A549 (cell line): Measurements from ENCODE around the gene A4GALT. TPM values are rescaled to one million over a fixed set of nuclear protein-coding genes. Genes with fewer than 3 reads are reported as not detected.

Experiments
- ATAC-seq, 2 experiments: fragments of 200-7000 bp in 1 of 2; fragments of >200 bp in 1 of 2; cut with Nextera tagmentation in 1 of 2; cut with Tn5 transposase in 1 of 2; 3 replicates each; pipeline versions ENCODE4 v1.8.0 to v1.9.1; 2018 to 2020; ENCODE audit warnings: mild to moderate bottlenecking in 1 of 2, moderate library complexity in 1 of 2
- CTCF ChIA-PET: fragments of 300-600 bp; sonication (Branson Sonifier 250); formaldehyde crosslinking; extraction: SDS; loops from one replicate; lab custom pipeline; 2021; ENCODE audit warnings: antibody characterized with exemption, inconsistent platforms; lab: Yijun Ruan, JAX
- POLR2A ChIA-PET: fragments of 350-600 bp; formaldehyde crosslinking; extraction: SDS; loops from one replicate; lab custom pipeline; 2021; ENCODE audit warnings: antibody characterized with exemption, inconsistent platforms; lab: Yijun Ruan, JAX
- DNase-seq, 2 experiments: peaks; one replicate each; pipeline versions ENCODE4 v3.0.0 to v3.0.0-alpha.2; 2011 to 2016; ENCODE audit warnings: low read depth in 1 of 2, low spot score in 1 of 2
- FAIRE-seq: peaks from 2 replicates; lab custom pipeline; 2011; peaks lifted over from hg19 to GRCh38; lab: Jason Lieb, UNC
- H3K27ac ChIP-seq, 2 experiments: fragments of >200 bp; sonication (Bioruptor Twin); formaldehyde crosslinking; 3 replicates each; pipeline ENCODE4 v1.5.1; 2016 to 2017
- H3K4me1 ChIP-seq: fragments of >200 bp; sonication (Bioruptor Twin); formaldehyde crosslinking; 3 replicates; pipeline ENCODE4 v1.6.1; 2016
- H3K4me2 ChIP-seq: fragments of >200 bp; sonication (Bioruptor Twin); formaldehyde crosslinking; 3 replicates; pipeline ENCODE4 v1.6.1; 2016
- H3K4me3 ChIP-seq: fragments of >200 bp; sonication (Bioruptor Twin); formaldehyde crosslinking; 3 replicates; pipeline ENCODE4 v1.5.1; 2016
- H3K9me3 ChIP-seq: fragments of >200 bp; sonication (Bioruptor Twin); formaldehyde crosslinking; 3 replicates; pipeline ENCODE4 v1.6.1; 2016
- BHLHE40 ChIP-seq: IDR thresholded peaks from 2 replicates; pipeline ENCODE4 v1.6.1; 2012; ENCODE audit warnings: low read depth, low read length, inconsistent platforms
- CBX2 ChIP-seq: fragments of 200-600 bp; sonication (generic); IDR thresholded peaks from 2 replicates; pipeline ENCODE4 v1.6.1; 2016; ENCODE audit warnings: low read depth, mild to moderate bottlenecking, borderline replicate concordance
- CHD4 ChIP-seq: fragments of 200-600 bp; sonication (generic); IDR thresholded peaks from 2 replicates; pipeline ENCODE4 v1.6.1; 2016; ENCODE audit warnings: antibody characterized with exemption, mild to moderate bottlenecking, borderline replicate concordance
- EHF ChIP-seq: fragments of 250-450 bp; sonication (Bioruptor Pico); IDR thresholded peaks from 2 replicates; pipeline ENCODE4 v1.5.0; 2020; ENCODE audit warnings: mild to moderate bottlenecking
- EP300 ChIP-seq, 2 experiments: fragments of >200 bp; sonication (Bioruptor Twin); formaldehyde crosslinking; IDR thresholded peaks; 2 replicates in 1 of 2; 3 replicates in 1 of 2; pipeline ENCODE4 v1.6.1; 2016 to 2017
- ESRRA ChIP-seq: fragments of 150-350 bp; IDR thresholded peaks from 2 replicates; pipeline ENCODE4 v1.6.1; 2014; ENCODE audit warnings: mild to moderate bottlenecking, low read length, borderline replicate concordance
- FOSB ChIP-seq: fragments of 250-450 bp; sonication (Bioruptor Pico); IDR thresholded peaks from 2 replicates; pipeline ENCODE4 v1.5.0; 2020; ENCODE audit warnings: mild to moderate bottlenecking, moderate library complexity
- FOSL2 ChIP-seq, 2 experiments: fragments of 450-650 bp in 1 of 2; fragments of >200 bp in 1 of 2; sonication (Bioruptor Twin) in 1 of 2; formaldehyde crosslinking; IDR thresholded peaks; 2 replicates each; pipeline versions ENCODE4 v1.5.0 to v1.6.1; 2016 to 2020; ENCODE audit warnings: mild to moderate bottlenecking in 1 of 2, moderate library complexity in 1 of 2
- GATA3 ChIP-seq: IDR thresholded peaks from 2 replicates; pipeline ENCODE4 v1.6.1; 2012; ENCODE audit warnings: borderline replicate concordance
- HEYL ChIP-seq: fragments of 250-450 bp; sonication (Bioruptor Pico); IDR thresholded peaks from 2 replicates; pipeline ENCODE4 v1.8.0; 2021; ENCODE audit warnings: mild to moderate bottlenecking, moderate library complexity
- HOXA7 ChIP-seq: fragments of 250-450 bp; sonication (Bioruptor Pico); IDR thresholded peaks from 2 replicates; pipeline ENCODE4 v1.5.0; 2020; ENCODE audit warnings: mild to moderate bottlenecking, moderate library complexity
- HOXB13 ChIP-seq: fragments of 250-450 bp; sonication (Bioruptor Pico); IDR thresholded peaks from 2 replicates; pipeline ENCODE4 v1.5.0; 2020; ENCODE audit warnings: low read depth, mild to moderate bottlenecking, moderate library complexity
- JUNB ChIP-seq: fragments of >200 bp; sonication (Bioruptor Twin); formaldehyde crosslinking; IDR thresholded peaks from 2 replicates; pipeline ENCODE4 v1.6.1; 2016
- MAZ ChIP-seq: fragments of 150-350 bp; IDR thresholded peaks from 2 replicates; pipeline ENCODE4 v1.6.1; 2014; ENCODE audit warnings: antibody characterized with exemption, low read depth, low read length, borderline replicate concordance
- MYC ChIP-seq: IDR thresholded peaks from 2 replicates; pipeline ENCODE4 v1.6.1; 2012; ENCODE audit warnings: mild to moderate bottlenecking, inconsistent platforms, low read length, improper control_type of control experiment, borderline replicate concordance
- NR3C1 ChIP-seq: fragments of >200 bp; sonication (Bioruptor Twin); formaldehyde crosslinking; IDR thresholded peaks from 3 replicates; pipeline ENCODE4 v1.6.1; 2017
- POLR2A ChIP-seq: IDR thresholded peaks from 2 replicates; pipeline ENCODE4 v1.6.1; 2012; ENCODE audit warnings: mild to moderate bottlenecking, low read length
- POLR2AphosphoS2 ChIP-seq: conservative IDR thresholded peaks from 2 replicates; pipeline ENCODE4 v1.6.1; 2012; ENCODE audit warnings: low read length, improper control_type of control experiment, inconsistent platforms
- RAD21 ChIP-seq, 2 experiments: fragments of >200 bp in 1 of 2; sonication (Bioruptor Twin) in 1 of 2; formaldehyde crosslinking in 1 of 2; IDR thresholded peaks in 1 of 2; conservative IDR thresholded peaks in 1 of 2; 2 replicates in 1 of 2; 3 replicates in 1 of 2; pipeline ENCODE4 v1.6.1; 2012 to 2018; ENCODE audit warnings: inconsistent platforms in 1 of 2
- RCOR1 ChIP-seq: fragments of 150-350 bp; IDR thresholded peaks from 2 replicates; pipeline ENCODE4 v1.6.1; 2014; ENCODE audit warnings: antibody characterized with exemption, low read length, low read depth
- RFX5 ChIP-seq: fragments of 450-650 bp; IDR thresholded peaks from 2 replicates; pipeline ENCODE4 v1.7.1; 2014; ENCODE audit warnings: antibody characterized with exemption, mild to moderate bottlenecking, moderate library complexity
- RNF2 ChIP-seq: fragments of 200-600 bp; sonication (generic); IDR thresholded peaks from 2 replicates; pipeline ENCODE4 v1.6.1; 2016; ENCODE audit warnings: low read depth, mild to moderate bottlenecking, antibody characterized with exemption, moderate library complexity, borderline replicate concordance
- SMC3 ChIP-seq: fragments of >200 bp; sonication (Bioruptor Twin); formaldehyde crosslinking; IDR thresholded peaks from 3 replicates; pipeline ENCODE4 v1.6.1; 2018; ENCODE audit warnings: inconsistent platforms
- TP53 ChIP-seq: fragments of 250-450 bp; sonication (Bioruptor Pico); IDR thresholded peaks from 2 replicates; pipeline ENCODE4 v1.5.0; 2021; ENCODE audit warnings: mild to moderate bottlenecking, moderate library complexity
- WGBS: methylation state at CpG from one replicate; pipeline ENCODE4 v1.1.6; 2017; ENCODE audit errors: missing lambda C conversion rate; 5-methylcytosine and 5-hydroxymethylcytosine counted together
- polyA plus RNA-seq, 4 experiments: library from polyadenylated mRNA; depleted of rRNA in 3 of 4; stranded (reverse); fragments of >200 nt; fragmentation: RNase III in 1 of 4; extraction: RNeasy Plus Mini Kit Qiagen cat#74134 plus additional on column Dnase treatment in 1 of 4; gene quantifications; 2 replicates in 3 of 4; 3 replicates in 1 of 4; pipeline ENCODE4 v1.2.3, GENCODE V29; 2011 to 2017
- TF ChIP-seq, protein P1 (sequence below): IDR thresholded peaks from 2 replicates; pipeline ENCODE4 v1.6.1; 2012; ENCODE audit warnings: low read depth, borderline replicate concordance
- TF ChIP-seq, protein P2 (sequence below): fragments of >200 bp; sonication (Bioruptor Twin); formaldehyde crosslinking; IDR thresholded peaks from 3 replicates; pipeline ENCODE4 v1.5.1; 2016
- TF ChIP-seq, protein P3 (sequence below): fragments of 200-600 bp; sonication (generic); IDR thresholded peaks from 2 replicates; pipeline ENCODE4 v1.6.1; 2016; ENCODE audit warnings: antibody characterized with exemption, mild to moderate bottlenecking, moderate library complexity

Gene A4GALT
- polyA plus RNA-seq, 2 of the 4 experiments (the other 2 are of a cell fraction) = 5.1 to 7.8 TPM

DNA sequence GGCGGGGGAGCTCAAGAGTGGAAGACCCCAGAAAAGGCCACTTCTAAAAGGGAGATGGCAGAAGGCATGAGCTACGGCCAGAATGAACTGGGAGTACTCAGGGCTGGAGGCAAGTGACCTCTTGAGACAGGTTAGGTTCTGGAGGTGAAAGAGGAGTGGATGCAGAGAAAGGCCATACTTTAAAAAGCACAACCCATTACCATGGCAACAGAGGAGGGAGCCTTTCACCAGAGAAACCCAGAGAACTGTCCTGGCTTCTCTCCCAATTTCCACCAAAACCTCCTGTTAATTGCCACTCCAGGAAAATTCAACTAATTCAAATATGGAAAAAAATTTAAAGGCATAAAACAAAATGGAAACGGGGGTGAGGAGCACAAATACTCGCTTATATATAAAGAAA lies 15.8 kb downstream of the A4GALT start:
- H3K9me3 ChIP-seq = no peaks in the 10 kb centered on the region; the same call in 2 of the 3 replicates
- no peak overlapping the region for H3K27ac ChIP-seq
- no peaks in the 10 kb centered on the region for H3K4me1 ChIP-seq
- TF ChIP-seq POLR2A (no peak), JUNB (no peak), CBX2 (no peak), RNF2 (no peak), EP300 (IDR thresholded peaks at IDR 0.05) (no peak), BHLHE40 (no peak), ESRRA (no peak), TP53 (no peak), RAD21 (conservative IDR thresholded peaks at IDR 0.05 in 1 of 2, IDR thresholded peaks at IDR 0.05 in 1 of 2) (no peak), NR3C1 (no peak), HEYL (CRISPR knock-in tag) (no peak), RCOR1 (no peak)
- no peak for DNase-seq
- ChIA-PET POLR2A (no interaction called here), CTCF (no interaction called here)
- FAIRE-seq = no peak
- H3K4me2 ChIP-seq = no peak overlapping the region
- no peak overlapping the region for H3K4me3 ChIP-seq
- no peak for ATAC-seq
- WGBS = 80% methylated on average over 3 of the region's 4 CpGs

DNA sequence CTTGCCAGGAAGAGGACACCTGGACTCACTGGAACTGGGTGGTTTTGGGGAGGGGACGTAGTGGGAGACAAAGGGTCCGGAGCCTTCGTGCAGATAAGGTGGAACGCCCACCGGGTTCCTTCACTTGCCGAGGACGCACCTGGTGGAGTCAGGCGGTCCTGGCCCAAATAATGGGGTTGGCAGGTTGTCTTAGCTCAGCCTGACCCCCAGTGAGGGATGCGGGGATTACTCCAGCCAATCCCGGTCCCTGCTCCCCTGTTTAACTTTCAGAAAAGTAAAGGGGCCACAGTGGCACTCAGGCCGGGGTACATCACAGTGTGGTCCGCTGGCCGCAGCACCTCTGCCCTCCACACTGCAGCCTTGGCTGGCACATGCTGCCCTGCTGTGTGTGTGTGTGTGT lies 18.0 kb downstream of the A4GALT start:
- Histone ChIP-seq H3K4me2 (no peak overlapping the region), H3K4me1 (peaks cover 8% of the 10 kb centered on the region), H3K27ac (no peak overlapping the region), H3K9me3 (no peaks in the 10 kb centered on the region), H3K4me3 (no peak overlapping the region)
- DNase-seq (no peak), FAIRE-seq (no peak), ATAC-seq (no peak)
- CTCF ChIA-PET = no interaction called here
- no peak for TF ChIP-seq HOXB13
- TF ChIP-seq, protein P1, sequence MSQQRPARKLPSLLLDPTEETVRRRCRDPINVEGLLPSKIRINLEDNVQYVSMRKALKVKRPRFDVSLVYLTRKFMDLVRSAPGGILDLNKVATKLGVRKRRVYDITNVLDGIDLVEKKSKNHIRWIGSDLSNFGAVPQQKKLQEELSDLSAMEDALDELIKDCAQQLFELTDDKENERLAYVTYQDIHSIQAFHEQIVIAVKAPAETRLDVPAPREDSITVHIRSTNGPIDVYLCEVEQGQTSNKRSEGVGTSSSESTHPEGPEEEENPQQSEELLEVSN = no peak
- TF ChIP-seq, protein P2, sequence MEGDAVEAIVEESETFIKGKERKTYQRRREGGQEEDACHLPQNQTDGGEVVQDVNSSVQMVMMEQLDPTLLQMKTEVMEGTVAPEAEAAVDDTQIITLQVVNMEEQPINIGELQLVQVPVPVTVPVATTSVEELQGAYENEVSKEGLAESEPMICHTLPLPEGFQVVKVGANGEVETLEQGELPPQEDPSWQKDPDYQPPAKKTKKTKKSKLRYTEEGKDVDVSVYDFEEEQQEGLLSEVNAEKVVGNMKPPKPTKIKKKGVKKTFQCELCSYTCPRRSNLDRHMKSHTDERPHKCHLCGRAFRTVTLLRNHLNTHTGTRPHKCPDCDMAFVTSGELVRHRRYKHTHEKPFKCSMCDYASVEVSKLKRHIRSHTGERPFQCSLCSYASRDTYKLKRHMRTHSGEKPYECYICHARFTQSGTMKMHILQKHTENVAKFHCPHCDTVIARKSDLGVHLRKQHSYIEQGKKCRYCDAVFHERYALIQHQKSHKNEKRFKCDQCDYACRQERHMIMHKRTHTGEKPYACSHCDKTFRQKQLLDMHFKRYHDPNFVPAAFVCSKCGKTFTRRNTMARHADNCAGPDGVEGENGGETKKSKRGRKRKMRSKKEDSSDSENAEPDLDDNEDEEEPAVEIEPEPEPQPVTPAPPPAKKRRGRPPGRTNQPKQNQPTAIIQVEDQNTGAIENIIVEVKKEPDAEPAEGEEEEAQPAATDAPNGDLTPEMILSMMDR = no peak
- TF ChIP-seq CBX2 = no peak
- WGBS = 97% methylated on average over 10 of the region's 13 CpGs
- POLR2A ChIA-PET = no interaction called here

DNA sequence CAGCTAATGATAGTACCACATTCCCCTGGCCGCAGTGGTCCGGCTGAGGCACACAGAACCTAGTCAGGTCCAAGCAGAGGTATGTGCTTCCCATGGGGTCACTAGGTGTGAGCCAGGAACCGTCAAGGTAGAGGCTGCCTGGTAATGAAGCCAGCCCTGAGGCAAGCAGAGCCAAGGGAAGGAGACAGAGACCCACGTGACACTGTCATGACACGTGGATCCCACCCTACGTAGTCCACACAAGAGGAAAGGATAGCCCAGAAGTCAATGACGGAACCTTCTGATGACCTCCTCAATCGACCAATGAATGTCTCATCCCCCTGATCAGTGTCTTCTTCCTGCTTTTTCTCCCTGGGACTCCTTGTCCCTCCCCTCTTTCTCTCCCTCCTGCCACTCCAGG lies 19.0 kb downstream of the A4GALT start:
- H3K9me3 ChIP-seq = no peaks in the 10 kb centered on the region
- no peak for ATAC-seq
- H3K4me1 ChIP-seq = peaks cover 16% of the 10 kb centered on the region
- ChIA-PET CTCF (no interaction called here), POLR2A (no interaction called here)
- TF ChIP-seq, protein P3, sequence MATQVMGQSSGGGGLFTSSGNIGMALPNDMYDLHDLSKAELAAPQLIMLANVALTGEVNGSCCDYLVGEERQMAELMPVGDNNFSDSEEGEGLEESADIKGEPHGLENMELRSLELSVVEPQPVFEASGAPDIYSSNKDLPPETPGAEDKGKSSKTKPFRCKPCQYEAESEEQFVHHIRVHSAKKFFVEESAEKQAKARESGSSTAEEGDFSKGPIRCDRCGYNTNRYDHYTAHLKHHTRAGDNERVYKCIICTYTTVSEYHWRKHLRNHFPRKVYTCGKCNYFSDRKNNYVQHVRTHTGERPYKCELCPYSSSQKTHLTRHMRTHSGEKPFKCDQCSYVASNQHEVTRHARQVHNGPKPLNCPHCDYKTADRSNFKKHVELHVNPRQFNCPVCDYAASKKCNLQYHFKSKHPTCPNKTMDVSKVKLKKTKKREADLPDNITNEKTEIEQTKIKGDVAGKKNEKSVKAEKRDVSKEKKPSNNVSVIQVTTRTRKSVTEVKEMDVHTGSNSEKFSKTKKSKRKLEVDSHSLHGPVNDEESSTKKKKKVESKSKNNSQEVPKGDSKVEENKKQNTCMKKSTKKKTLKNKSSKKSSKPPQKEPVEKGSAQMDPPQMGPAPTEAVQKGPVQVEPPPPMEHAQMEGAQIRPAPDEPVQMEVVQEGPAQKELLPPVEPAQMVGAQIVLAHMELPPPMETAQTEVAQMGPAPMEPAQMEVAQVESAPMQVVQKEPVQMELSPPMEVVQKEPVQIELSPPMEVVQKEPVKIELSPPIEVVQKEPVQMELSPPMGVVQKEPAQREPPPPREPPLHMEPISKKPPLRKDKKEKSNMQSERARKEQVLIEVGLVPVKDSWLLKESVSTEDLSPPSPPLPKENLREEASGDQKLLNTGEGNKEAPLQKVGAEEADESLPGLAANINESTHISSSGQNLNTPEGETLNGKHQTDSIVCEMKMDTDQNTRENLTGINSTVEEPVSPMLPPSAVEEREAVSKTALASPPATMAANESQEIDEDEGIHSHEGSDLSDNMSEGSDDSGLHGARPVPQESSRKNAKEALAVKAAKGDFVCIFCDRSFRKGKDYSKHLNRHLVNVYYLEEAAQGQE = no peak
- TF ChIP-seq POLR2AphosphoS2 (no peak), EHF (CRISPR knock-in tag) (no peak), ESRRA (no peak), GATA3 (no peak), CBX2 (no peak), RNF2 (no peak), RFX5 (no peak), CHD4 (no peak), SMC3 (no peak), MAZ (no peak), FOSL2 (IDR thresholded peaks at IDR 0.05) (no peak), FOSL2 (CRISPR knock-in tag; IDR thresholded peaks at IDR 0.05) (no peak), HOXB13 (no peak), HOXA7 (no peak), MYC (no peak), FOSB (no peak)
- no peak for DNase-seq
- H3K4me3 ChIP-seq = no peak overlapping the region
- FAIRE-seq = no peak
- H3K4me2 ChIP-seq = no peak overlapping the region
- WGBS = 79% methylated on average over 7 of the region's 8 CpGs
- no peak overlapping the region for H3K27ac ChIP-seq
